SKM-1 (cell line): ENCODE results near the gene ZNF33B.
"Not testable (repeated sequence)": the region's sequence is repeated elsewhere in the genome, so short reads cannot be mapped to it uniquely, and the experiment has no call there.

ENCODE experiments used
- DNase-seq: peaks from one replicate; lab custom pipeline; 2025; ENCODE audit not compliant: unreplicated experiment; lab: John Stamatoyannopoulos, UW

The ZNF33B gene

GRCh38 chr10:42618424-42618823 lies 19.9 kb downstream of the ZNF33B start:
- no peak for DNase-seq

GRCh38 chr10:42615419-42615818 lies 23.0 kb downstream of the ZNF33B start:
- no peak for DNase-seq

- no peak for DNase-seq
Measured at GRCh38 chr10:42609872-42610271, 28.5 kb downstream of the ZNF33B start.

- no peak for DNase-seq
Measured at GRCh38 chr10:42598249-42598873, 40.0 kb downstream of the ZNF33B start.

- no peak for DNase-seq
Measured at GRCh38 chr10:42596196-42596595, 42.2 kb downstream of the ZNF33B start.

- no peak for DNase-seq
Measured at GRCh38 chr10:42594246-42594650, 44.1 kb downstream of the ZNF33B start.

GRCh38 chr10:42593284-42593683 lies 45.1 kb downstream of the ZNF33B start:
- DNase-seq: no peak

- DNase-seq: no peak
Measured at GRCh38 chr10:42583828-42584227, 54.5 kb downstream of the ZNF33B start.

GRCh38 chr10:42578019-42578418 lies 60.4 kb downstream of the ZNF33B start:
- no peak for DNase-seq

GRCh38 chr10:42576338-42576737 lies 62.0 kb downstream of the ZNF33B start:
- DNase-seq: no peak

GRCh38 chr10:42574336-42574735 lies 64.0 kb downstream of the ZNF33B start:
- DNase-seq: no peak

GRCh38 chr10:42556931-42557330 lies 81.4 kb downstream of the ZNF33B start:
- DNase-seq: no peak

- not testable (repeated sequence) for DNase-seq
Measured at GRCh38 chr10:42553576-42553975, 84.8 kb downstream of the ZNF33B start.

- no peak for DNase-seq
Measured at GRCh38 chr10:42553064-42553407, 85.3 kb downstream of the ZNF33B start.

- peak; percentile 95 for DNase-seq
Measured at GRCh38 chr10:42552188-42553063, 85.9 kb downstream of the ZNF33B start.

- DNase-seq: no peak
Measured at GRCh38 chr10:42551582-42552187, 86.7 kb downstream of the ZNF33B start.

GRCh38 chr10:42549851-42550250 lies 88.5 kb downstream of the ZNF33B start:
- DNase-seq: no peak

GRCh38 chr10:42548254-42548653 lies 90.1 kb downstream of the ZNF33B start:
- no peak for DNase-seq

- no peak for DNase-seq
Measured at GRCh38 chr10:42544945-42545344, 93.4 kb downstream of the ZNF33B start.

- DNase-seq: no peak
Measured at GRCh38 chr10:42543840-42544372, 94.5 kb downstream of the ZNF33B start.
